DND-41 (cell line): ENCODE measurements around the gene DOCK8.

Experiments used
- ATAC-seq: fragments of 200-7000 bp; cut with Tn5 transposase; 3 replicates; pipeline ENCODE4 v1.9.1; 2021; ENCODE audit warnings: low read depth; ENCODE audit not compliant: insufficient read depth
- DNase-seq: peaks from one replicate; pipeline ENCODE4 v3.0.0-alpha.2; 2020
- H2AFZ ChIP-seq: 2 replicates; pipeline ENCODE4 v1.6.0; 2012; ENCODE audit warnings: low read depth, low read length
- H3K27ac ChIP-seq: 2 replicates; pipeline ENCODE4 v1.5.1; 2012; ENCODE audit warnings: low read length, inconsistent platforms
- H3K27me3 ChIP-seq: fragments of 200-600 bp; sonication (generic); 2 replicates; pipeline ENCODE4 v1.6.0; 2012; ENCODE audit warnings: low read length, mild to moderate bottlenecking, inconsistent platforms; ENCODE audit not compliant: insufficient read depth, poor library complexity
- H3K36me3 ChIP-seq: 2 replicates; pipeline ENCODE4 v1.5.1; 2012; ENCODE audit warnings: low read length, inconsistent platforms; ENCODE audit not compliant: insufficient read depth
- H3K4me1 ChIP-seq: 2 replicates; pipeline ENCODE4 v1.5.1; 2012; ENCODE audit warnings: mild to moderate bottlenecking, low read length; ENCODE audit not compliant: insufficient read depth
- H3K4me2 ChIP-seq: 2 replicates; pipeline ENCODE4 v1.6.0; 2012; ENCODE audit warnings: mild to moderate bottlenecking, moderate library complexity, low read length, inconsistent platforms; ENCODE audit not compliant: insufficient read depth
- H3K4me3 ChIP-seq, 2 experiments: fragments of 200-600 bp in 1 of 2; shearing (Covaris generic) in 1 of 2; 2 replicates each; pipeline ENCODE4 v1.5.1; 2012 to 2016; ENCODE audit warnings: inconsistent platforms in 2 of 2, low read length in 2 of 2, mild to moderate bottlenecking in 2 of 2, low read depth in 1 of 2, moderate library complexity in 1 of 2
- H3K79me2 ChIP-seq: 2 replicates; pipeline ENCODE4 v1.6.0; 2012; ENCODE audit warnings: low read length, inconsistent platforms; ENCODE audit not compliant: insufficient read depth
- H3K9ac ChIP-seq: 2 replicates; pipeline ENCODE4 v1.6.0; 2012; ENCODE audit warnings: low read depth, mild to moderate bottlenecking, inconsistent platforms, low read length, moderate library complexity
- H3K9me3 ChIP-seq: 2 replicates; pipeline ENCODE4 v1.5.1; 2012; ENCODE audit warnings: low read length, moderate library complexity, mild to moderate bottlenecking, inconsistent platforms; ENCODE audit not compliant: insufficient read depth, severe bottlenecking
- H4K20me1 ChIP-seq: 2 replicates; pipeline ENCODE4 v1.6.0; 2012; ENCODE audit warnings: low read length; ENCODE audit not compliant: insufficient read depth
- CTCF ChIP-seq: IDR thresholded peaks from 2 replicates; pipeline ENCODE4 v1.5.1; 2012; ENCODE audit warnings: borderline replicate concordance, low read length, moderate library complexity, mild to moderate bottlenecking; ENCODE audit not compliant: poor library complexity, severe bottlenecking; ENCODE audit errors: extremely low read depth
- EZH2 ChIP-seq: IDR thresholded peaks from 3 replicates; pipeline ENCODE4 v1.6.1; 2012; ENCODE audit warnings: borderline replicate concordance, low read depth, mild to moderate bottlenecking, moderate library complexity, low read length, inconsistent platforms; ENCODE audit not compliant: severe bottlenecking

The DOCK8 gene

GRCh38 chr9:421896-422295 is 207.2 kb downstream of the DOCK8 start:
- TF ChIP-seq CTCF = no peak
- no peak for TF ChIP-seq EZH2
- Histone ChIP-seq H3K4me2 (no peak overlapping the region), H3K9me3 (no peaks in the 10 kb centered on the region), H4K20me1 (no peaks in the 10 kb centered on the region), H3K4me3 (no peak overlapping the region), H3K27ac (no peak overlapping the region), H2AFZ (no peak overlapping the region), H3K36me3 (peaks cover 80% of the 10 kb centered on the region), H3K27me3 (no peaks in the 10 kb centered on the region), H3K79me2 (no peaks in the 10 kb centered on the region), H3K4me1 (no peaks in the 10 kb centered on the region), H3K9ac (no peak overlapping the region)
- DNase-seq (no peak), ATAC-seq (no peak)

- Histone ChIP-seq H3K27me3 (no peaks in the 10 kb centered on the region), H3K36me3 (peaks cover 82% of the 10 kb centered on the region), H3K4me1 (no peaks in the 10 kb centered on the region), H2AFZ (no peak overlapping the region), H3K9me3 (no peaks in the 10 kb centered on the region), H4K20me1 (no peaks in the 10 kb centered on the region), H3K79me2 (no peaks in the 10 kb centered on the region), H3K4me2 (no peak overlapping the region), H3K9ac (no peak overlapping the region), H3K4me3 (no peak overlapping the region), H3K27ac (no peak overlapping the region)
- ATAC-seq (no peak), DNase-seq (no peak)
- no peak for TF ChIP-seq CTCF
- no peak for TF ChIP-seq EZH2
These were observed 211.6 kb downstream of the DOCK8 start for GRCh38 chr9:426264-426663.

GRCh38 chr9:426976-427375 is 212.3 kb downstream of the DOCK8 start:
- Histone ChIP-seq H3K79me2 (no peaks in the 10 kb centered on the region), H3K9me3 (no peaks in the 10 kb centered on the region), H3K4me3 (no peak overlapping the region), H4K20me1 (no peaks in the 10 kb centered on the region), H3K4me1 (no peaks in the 10 kb centered on the region), H3K36me3 (peaks cover 81% of the 10 kb centered on the region), H3K27me3 (no peaks in the 10 kb centered on the region), H3K27ac (no peak overlapping the region), H2AFZ (no peak overlapping the region), H3K9ac (no peak overlapping the region), H3K4me2 (no peak overlapping the region)
- no peak for TF ChIP-seq CTCF
- TF ChIP-seq EZH2 = no peak
- no peak for ATAC-seq
- DNase-seq = no peak

GRCh38 chr9:431701-432100 is 217.0 kb downstream of the DOCK8 start:
- no peak for ATAC-seq
- H3K4me3 ChIP-seq = no peak overlapping the region
- peaks cover 89% of the 10 kb centered on the region for H3K36me3 ChIP-seq
- no peak for DNase-seq
- H3K4me2 ChIP-seq = no peak overlapping the region
- no peak overlapping the region for H2AFZ ChIP-seq
- no peaks in the 10 kb centered on the region for H3K27me3 ChIP-seq
- H3K9me3 ChIP-seq = no peaks in the 10 kb centered on the region
- H3K79me2 ChIP-seq = no peaks in the 10 kb centered on the region
- H3K4me1 ChIP-seq = no peaks in the 10 kb centered on the region
- H4K20me1 ChIP-seq = no peaks in the 10 kb centered on the region
- TF ChIP-seq CTCF = no peak
- TF ChIP-seq EZH2 = no peak
- H3K9ac ChIP-seq = no peak overlapping the region
- H3K27ac ChIP-seq = no peak overlapping the region
